NT2/D1 (cell line): ENCODE measurements around the gene CT47C1.

Source experiments
- SUZ12 ChIP-seq: IDR thresholded peaks from 2 replicates; pipeline ENCODE4 v1.6.1; 2011; ENCODE audit not compliant: insufficient read length, insufficient read depth; ENCODE audit errors: extremely low read depth
- YY1 ChIP-seq: IDR thresholded peaks from 2 replicates; pipeline ENCODE4 v1.6.1; 2011; ENCODE audit not compliant: insufficient read length, insufficient read depth
- ZNF274 ChIP-seq: IDR thresholded peaks from 2 replicates; pipeline ENCODE4 v1.6.1; 2011; ENCODE audit warnings: mild to moderate bottlenecking, low read depth, low read length

DNA sequence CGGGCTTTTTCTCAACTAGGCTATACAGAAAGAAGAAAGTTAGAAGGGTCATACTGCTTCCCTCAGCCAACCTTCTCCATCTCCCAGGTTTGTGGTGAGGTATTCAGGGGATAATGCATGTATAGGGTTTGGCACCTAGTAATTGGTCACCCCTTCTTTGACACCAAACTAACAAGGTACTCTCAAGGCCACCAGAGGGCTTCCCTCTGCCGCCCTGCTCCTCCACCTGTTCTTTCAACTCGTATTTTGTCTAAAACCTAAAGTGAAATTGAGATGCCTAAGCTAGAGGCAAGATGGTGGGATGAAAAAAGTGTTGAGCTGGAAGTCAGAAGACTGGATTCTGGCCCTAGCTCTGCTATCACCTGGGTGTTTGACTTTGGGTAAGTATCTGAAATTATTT lies 22.0 kb downstream of the CT47C1 start:
- TF ChIP-seq YY1: no peak
- TF ChIP-seq SUZ12: no peak
- no peak for TF ChIP-seq ZNF274
